Stomach (tissue), 9 donors: ENCODE data around the gene KRT37. TPM values are rescaled to one million over a fixed set of nuclear protein-coding genes. Genes with fewer than 3 reads are reported as not detected.

Experiments
- DNase-seq, 2 donors: peaks; one replicate each; pipeline versions ENCODE4 v3.0.0 to v3.0.0-alpha.2; 2013 to 2019
- H3K27ac ChIP-seq, 5 donors: fragments of 200-600 bp in 4 of 5; sonication (generic) in 4 of 5; one replicate each; pipeline ENCODE4 v1.5.1; 2013 to 2019; ENCODE audit warnings: mild to moderate bottlenecking in 1 of 5, moderate library complexity in 1 of 5
- H3K27me3 ChIP-seq, 3 donors: fragments of 200-600 bp; sonication (generic); one replicate each; pipeline ENCODE4 v1.5.1; 2017 to 2019; ENCODE audit warnings: mixed run types in 1 of 3
- H3K36me3 ChIP-seq, 4 donors: fragments of 200-600 bp; sonication (generic); 1 replicate in 3 of 4; 2 replicates in 1 of 4; pipeline ENCODE4 v1.5.1; 2016 to 2019
- H3K4me1 ChIP-seq, 4 donors: fragments of 200-600 bp; sonication (generic); one replicate each; pipeline ENCODE4 v1.5.1; 2016 to 2019
- H3K4me3 ChIP-seq, 4 donors: fragments of 200-600 bp; sonication (generic) in 3 of 4; one replicate each; pipeline ENCODE4 v1.5.1; 2016 to 2019; ENCODE audit warnings: mild to moderate bottlenecking in 1 of 4
- H3K9me3 ChIP-seq, 4 donors: fragments of 200-600 bp; sonication (generic); one replicate each; pipeline ENCODE4 v1.5.1; 2016 to 2019
- EP300 ChIP-seq: sonication (generic); formaldehyde crosslinking; IDR thresholded peaks from one replicate; pipeline ENCODE4 v1.6.1; 2017; ENCODE audit warnings: antibody characterized with exemption
- POLR2A ChIP-seq, 4 donors: fragments of 450-650 bp; IDR thresholded peaks; one replicate each; pipeline ENCODE4 v1.6.1; 2016; ENCODE audit warnings: antibody characterized with exemption in 4 of 4, control low read depth in 2 of 4, mild to moderate bottlenecking in 1 of 4, moderate library complexity in 1 of 4
- POLR2AphosphoS5 ChIP-seq, 3 donors: sonication (generic); formaldehyde crosslinking; IDR thresholded peaks; one replicate each; pipeline ENCODE4 v1.6.1; 2016; ENCODE audit warnings: antibody characterized with exemption in 3 of 3
- WGBS, 5 donors: extraction: QIAGEN DNeasy Blood & Tissue Kit in 3 of 5; methylation state at CpG; one replicate each; pipeline versions ENCODE4 v1.1.5 to v1.1.7; 2013 to 2018; 5-methylcytosine and 5-hydroxymethylcytosine counted together
- intact Hi-C: fragments of 100-400 bp; cut with DNase I; formaldehyde crosslinking; loops from one replicate; pipeline ENCODE4 v1.15.1; 2023; ENCODE audit warnings: low total_unique reads
- polyA plus RNA-seq, 3 donors: library from polyadenylated mRNA; stranded (reverse); fragments of 200-250 nt; gene quantifications; one replicate each; pipeline ENCODE4 v1.2.3, GENCODE V29; 2013
- total RNA-seq, 5 donors: library from RNA; depleted of rRNA; stranded (reverse); fragments of >200 nt; gene quantifications; one replicate each; pipeline versions ENCODE4 v1.1.0 to v1.2.3, GENCODE V29; 2014 to 2016
- TF ChIP-seq, protein P1 (sequence below), 7 experiments: fragments of 450-650 bp in 4 of 7; fragments of 200-600 bp in 3 of 7; sonication (generic) in 3 of 7; IDR thresholded peaks; one replicate each; pipeline ENCODE4 v1.5.1; 2016 to 2019; ENCODE audit warnings: antibody characterized with exemption in 7 of 7, control low read depth in 2 of 7, mild to moderate bottlenecking in 1 of 7
- donor health status: healthy with polysubstance abuse.
- donor health status: Bipolar disorder and iron deficiency.
- donor health status: healthy.

The KRT37 gene
- total and polyA plus RNA-seq, 8 donors = not detected

- 38 to 53% (median 47%) methylated on average over 2 of the region's 2 CpGs for WGBS, 5 donors
- TF ChIP-seq EP300 (no peak), POLR2AphosphoS5 (IDR thresholded peaks at IDR 0.05) (no peak), POLR2A (IDR thresholded peaks at IDR 0.05) (no peak)
- TF ChIP-seq, protein P1, sequence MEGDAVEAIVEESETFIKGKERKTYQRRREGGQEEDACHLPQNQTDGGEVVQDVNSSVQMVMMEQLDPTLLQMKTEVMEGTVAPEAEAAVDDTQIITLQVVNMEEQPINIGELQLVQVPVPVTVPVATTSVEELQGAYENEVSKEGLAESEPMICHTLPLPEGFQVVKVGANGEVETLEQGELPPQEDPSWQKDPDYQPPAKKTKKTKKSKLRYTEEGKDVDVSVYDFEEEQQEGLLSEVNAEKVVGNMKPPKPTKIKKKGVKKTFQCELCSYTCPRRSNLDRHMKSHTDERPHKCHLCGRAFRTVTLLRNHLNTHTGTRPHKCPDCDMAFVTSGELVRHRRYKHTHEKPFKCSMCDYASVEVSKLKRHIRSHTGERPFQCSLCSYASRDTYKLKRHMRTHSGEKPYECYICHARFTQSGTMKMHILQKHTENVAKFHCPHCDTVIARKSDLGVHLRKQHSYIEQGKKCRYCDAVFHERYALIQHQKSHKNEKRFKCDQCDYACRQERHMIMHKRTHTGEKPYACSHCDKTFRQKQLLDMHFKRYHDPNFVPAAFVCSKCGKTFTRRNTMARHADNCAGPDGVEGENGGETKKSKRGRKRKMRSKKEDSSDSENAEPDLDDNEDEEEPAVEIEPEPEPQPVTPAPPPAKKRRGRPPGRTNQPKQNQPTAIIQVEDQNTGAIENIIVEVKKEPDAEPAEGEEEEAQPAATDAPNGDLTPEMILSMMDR (IDR thresholded peaks at IDR 0.05) = no peak
- no peaks in the 10 kb centered on the region for H3K36me3 ChIP-seq
- intact Hi-C loops = no loop called here
- H3K9me3 ChIP-seq = peaks cover 0 to 14% (median 10%) of the 10 kb centered on the region in 4 donors
- no peak overlapping the region for H3K4me3 ChIP-seq
- H3K27me3 ChIP-seq = peaks cover 0 to 14% (median 0%) of the 10 kb centered on the region in 3 donors
- H3K27ac ChIP-seq = no peak overlapping the region
- no peak for DNase-seq
- H3K4me1 ChIP-seq = no peaks in the 10 kb centered on the region
Observed at GRCh38 chr17:41391535-41391934, 32.9 kb downstream of the KRT37 start.

DNA sequence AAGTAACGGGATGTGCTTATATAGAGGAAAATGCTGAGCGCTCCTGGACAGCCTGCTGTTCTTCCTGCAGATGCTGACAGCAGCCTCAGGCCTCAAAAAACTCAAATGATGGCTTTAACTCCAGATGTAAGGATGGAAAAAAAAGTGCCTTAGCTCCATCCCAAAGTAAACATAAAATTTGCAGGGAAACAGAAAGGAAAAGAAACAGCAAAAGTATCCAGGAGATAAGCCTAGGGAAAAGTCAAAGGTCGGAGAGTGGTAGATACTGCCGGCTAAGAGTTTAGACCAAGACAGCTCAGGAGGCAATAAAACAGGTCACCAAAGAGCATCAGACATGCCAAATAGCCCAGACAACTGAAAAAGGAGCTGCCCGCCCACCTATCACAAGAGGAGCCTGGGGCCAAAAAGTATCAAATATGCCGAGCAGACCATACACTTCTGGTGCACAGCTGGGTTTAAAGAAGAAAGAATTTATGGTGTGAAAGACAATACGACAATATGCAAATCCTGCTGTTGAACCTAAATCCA, 33.9 kb downstream of the KRT37 start:
- DNase-seq = no peak
- Histone ChIP-seq H3K9me3 (peaks cover 0 to 23% (median 20%) of the 10 kb centered on the region in 4 donors), H3K4me3 (no peak overlapping the region), H3K36me3 (no peaks in the 10 kb centered on the region), H3K27me3 (peaks cover 0 to 14% (median 0%) of the 10 kb centered on the region in 3 donors), H3K27ac (no peak overlapping the region), H3K4me1 (no peaks in the 10 kb centered on the region)
- intact Hi-C loops = no loop called here
- WGBS, 5 donors = 59 to 65% (median 64%) methylated on average over 7 of the region's 7 CpGs
- TF ChIP-seq POLR2AphosphoS5 (IDR thresholded peaks at IDR 0.05) = no peak
- TF ChIP-seq POLR2A (IDR thresholded peaks at IDR 0.05) = no peak

- Histone ChIP-seq H3K27ac (no peak overlapping the region), H3K36me3 (no peaks in the 10 kb centered on the region), H3K4me3 (no peak overlapping the region), H3K9me3 (peaks cover 0 to 23% (median 20%) of the 10 kb centered on the region in 4 donors), H3K4me1 (no peaks in the 10 kb centered on the region), H3K27me3 (peaks cover 0 to 17% (median 0%) of the 10 kb centered on the region in 3 donors)
- no peak for DNase-seq
- WGBS, 5 donors = 66 to 87% (median 81%) methylated on average over 4 of the region's 4 CpGs
- TF ChIP-seq POLR2AphosphoS5 (IDR thresholded peaks at IDR 0.05) (no peak), POLR2A (IDR thresholded peaks at IDR 0.05) (no peak), EP300 (no peak)
- TF ChIP-seq, protein P1 (IDR thresholded peaks at IDR 0.05) = no peak
- intact Hi-C loops = no loop called here
Observed at GRCh38 chr17:41387670-41388069, 36.7 kb downstream of the KRT37 start.

GRCh38 chr17:41386227-41386626, 38.2 kb downstream of the KRT37 start:
- Histone ChIP-seq H3K27me3 (peaks cover 0 to 21% (median 0%) of the 10 kb centered on the region in 3 donors), H3K9me3 (peaks cover 0 to 23% (median 20%) of the 10 kb centered on the region in 4 donors), H3K4me3 (no peak overlapping the region), H3K36me3 (no peaks in the 10 kb centered on the region), H3K27ac (no peak overlapping the region), H3K4me1 (no peaks in the 10 kb centered on the region)
- WGBS, 5 donors = 90 to 100% (median 96%) methylated on average over 1 of the region's 1 CpG
- no peak for DNase-seq
- TF ChIP-seq POLR2AphosphoS5 (IDR thresholded peaks at IDR 0.05) (no peak), EP300 (no peak), POLR2A (IDR thresholded peaks at IDR 0.05) (no peak)
- TF ChIP-seq, protein P1 (IDR thresholded peaks at IDR 0.05) = no peak
- intact Hi-C loops = no loop called here

DNA sequence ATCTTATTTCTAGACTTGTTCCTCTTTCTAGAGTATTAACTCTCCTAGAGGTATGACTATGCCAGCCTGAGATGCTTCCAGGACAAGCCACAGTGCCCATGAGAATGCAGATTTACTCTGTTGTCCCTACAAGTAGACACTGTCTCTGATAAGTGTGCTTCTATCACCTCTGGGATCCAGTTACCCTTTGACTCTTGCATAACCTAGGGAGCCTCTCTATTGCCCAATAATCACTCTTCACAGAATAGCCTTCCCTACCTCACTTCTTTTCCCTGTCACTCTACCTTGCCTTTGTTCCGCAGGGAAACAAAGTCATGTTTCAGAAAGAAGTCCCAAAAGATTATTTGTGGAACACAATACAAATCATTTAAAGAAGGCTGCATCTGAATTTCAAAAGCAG, 40.7 kb downstream of the KRT37 start:
- no peaks in the 10 kb centered on the region for H3K4me1 ChIP-seq
- peaks cover 0 to 23% (median 20%) of the 10 kb centered on the region in 4 donors for H3K9me3 ChIP-seq
- WGBS, 5 donors = 95 to 100% (median 95%) methylated on average over 1 of the region's 1 CpG
- peaks cover 0 to 10% (median 0%) of the 10 kb centered on the region in 3 donors for H3K27me3 ChIP-seq
- H3K36me3 ChIP-seq = no peaks in the 10 kb centered on the region
- no peak for DNase-seq
- H3K4me3 ChIP-seq = no peak overlapping the region
- no peak for TF ChIP-seq POLR2A (IDR thresholded peaks at IDR 0.05)
- TF ChIP-seq POLR2AphosphoS5 (IDR thresholded peaks at IDR 0.05) = no peak
- no peak for TF ChIP-seq EP300
- TF ChIP-seq, protein P1 (IDR thresholded peaks at IDR 0.05) = no peak
- intact Hi-C loops = no loop called here
- H3K27ac ChIP-seq = no peak overlapping the region
